Liver (tissue), 9 donors: Measurements from ENCODE around the gene RAVER1. TPM values are rescaled to one million over a fixed set of nuclear protein-coding genes. Genes with fewer than 3 reads are reported as not detected.
"Not testable (repeated sequence)": the region's sequence is repeated elsewhere in the genome, so short reads cannot be mapped to it uniquely, and the experiment has no call there.

Experiments used
- DNase-seq: peaks from one replicate; pipeline ENCODE4 v3.0.0-alpha.2; 2017; ENCODE audit warnings: low spot score
- H3K27ac ChIP-seq, 2 donors: one replicate each; pipeline ENCODE4 v1.7.0; 2013; ENCODE audit warnings: inconsistent platforms in 2 of 2, low read length in 2 of 2, control low read depth in 1 of 2, low read depth in 1 of 2, mild to moderate bottlenecking in 1 of 2
- H3K27me3 ChIP-seq, 4 donors: one replicate each; pipeline versions ENCODE4 v1.6.1 to v1.7.0; 2013; ENCODE audit warnings: low read length in 3 of 4, inconsistent platforms in 1 of 4, mild to moderate bottlenecking in 1 of 4, moderate library complexity in 1 of 4; ENCODE audit not compliant: control insufficient read depth in 4 of 4, insufficient read depth in 4 of 4
- H3K36me3 ChIP-seq, 4 donors: one replicate each; pipeline versions ENCODE4 v1.6.1 to v1.7.0; 2013; ENCODE audit warnings: low read length in 3 of 4, mild to moderate bottlenecking in 3 of 4, low read depth in 1 of 4, moderate library complexity in 1 of 4; ENCODE audit not compliant: control insufficient read depth in 4 of 4, insufficient read depth in 3 of 4
- H3K4me1 ChIP-seq, 4 donors: one replicate each; pipeline versions ENCODE4 v1.6.1 to v1.7.0; 2013; ENCODE audit warnings: low read length in 3 of 4, mild to moderate bottlenecking in 3 of 4, moderate library complexity in 1 of 4; ENCODE audit not compliant: control insufficient read depth in 4 of 4, insufficient read depth in 4 of 4
- H3K4me3 ChIP-seq, 3 donors: one replicate each; pipeline versions ENCODE4 v1.6.1 to v1.7.0; 2013; ENCODE audit warnings: low read length in 3 of 3, control low read depth in 1 of 3, low read depth in 1 of 3, mild to moderate bottlenecking in 1 of 3
- H3K9ac ChIP-seq, 2 donors: one replicate each; pipeline ENCODE4 v1.7.0; 2013; ENCODE audit warnings: low read length in 2 of 2, mild to moderate bottlenecking in 2 of 2, moderate library complexity in 2 of 2, control low read depth in 1 of 2, low read depth in 1 of 2
- H3K9me3 ChIP-seq, 4 donors: one replicate each; pipeline versions ENCODE4 v1.6.1 to v1.7.0; 2013; ENCODE audit warnings: low read length in 3 of 4; ENCODE audit not compliant: control insufficient read depth in 4 of 4
- CTCF ChIP-seq: fragments of 150-350 bp; IDR thresholded peaks from 2 replicates; pipeline ENCODE4 v1.5.1; 2017; ENCODE audit warnings: improper control_type of control experiment, low read depth, low read length; ENCODE audit not compliant: missing input control
- EGR1 ChIP-seq, 2 donors: IDR thresholded peaks; 2 replicates each; pipeline ENCODE4 v1.6.1; 2016 to 2018; ENCODE audit warnings: antibody characterized with exemption in 2 of 2, low read depth in 2 of 2
- FOXA2 ChIP-seq: IDR thresholded peaks from 2 replicates; pipeline ENCODE4 v1.6.1; 2016; ENCODE audit warnings: antibody characterized with exemption
- GABPA ChIP-seq, 2 donors: IDR thresholded peaks in 1 of 2; conservative IDR thresholded peaks in 1 of 2; 2 replicates each; pipeline ENCODE4 v1.6.1; 2016; ENCODE audit warnings: antibody characterized with exemption in 2 of 2, mild to moderate bottlenecking in 1 of 2, moderate library complexity in 1 of 2
- HNF4A ChIP-seq, 2 donors: conservative IDR thresholded peaks; 2 replicates each; pipeline ENCODE4 v1.6.1; 2016; ENCODE audit warnings: antibody characterized with exemption in 2 of 2, mild to moderate bottlenecking in 2 of 2
- HNF4G ChIP-seq: IDR thresholded peaks from 2 replicates; pipeline ENCODE4 v1.6.1; 2016; ENCODE audit warnings: antibody characterized with exemption
- JUND ChIP-seq, 2 donors: IDR thresholded peaks; 2 replicates each; pipeline ENCODE4 v1.6.1; 2016; ENCODE audit warnings: antibody characterized with exemption in 2 of 2
- MAX ChIP-seq: IDR thresholded peaks from 2 replicates; pipeline ENCODE4 v1.6.1; 2016; ENCODE audit warnings: antibody characterized with exemption
- RAD21 ChIP-seq, 2 donors: IDR thresholded peaks; 2 replicates each; pipeline ENCODE4 v1.6.1; 2016; ENCODE audit warnings: antibody characterized with exemption in 2 of 2, mild to moderate bottlenecking in 2 of 2
- REST ChIP-seq: IDR thresholded peaks from 2 replicates; pipeline ENCODE4 v1.6.1; 2016; ENCODE audit warnings: antibody characterized with exemption, mild to moderate bottlenecking
- RXRA ChIP-seq, 2 donors: IDR thresholded peaks; 2 replicates each; pipeline ENCODE4 v1.6.1; 2017 to 2018; ENCODE audit warnings: antibody characterized with exemption in 2 of 2, mild to moderate bottlenecking in 1 of 2
- TAF1 ChIP-seq: conservative IDR thresholded peaks from 2 replicates; pipeline ENCODE4 v1.6.1; 2016; ENCODE audit warnings: antibody characterized with exemption, mild to moderate bottlenecking
- YY1 ChIP-seq: IDR thresholded peaks from 2 replicates; pipeline ENCODE4 v1.6.1; 2016; ENCODE audit warnings: antibody characterized with exemption, mild to moderate bottlenecking
- ZBTB33 ChIP-seq: IDR thresholded peaks from 2 replicates; pipeline ENCODE4 v1.6.1; 2016; ENCODE audit warnings: antibody characterized with exemption
- WGBS: extraction: QIAGEN DNeasy Blood & Tissue Kit; methylation state at CpG from one replicate; pipeline ENCODE4 v1.1.7; 2013; 5-methylcytosine and 5-hydroxymethylcytosine counted together
- polyA plus RNA-seq, 2 donors: library from polyadenylated mRNA; stranded (reverse) in 1 of 2; unstranded in 1 of 2; fragments of 200-250 nt in 1 of 2; fragments of >200 nt in 1 of 2; fragmentation: Nextera tagmentation in 1 of 2; extraction: Ambion mirVana in 1 of 2; gene quantifications; one replicate each; pipeline versions ENCODE4 v1.2.1 to v1.2.3, GENCODE V29; 2013 to 2015
- total RNA-seq, 2 donors: library from RNA; depleted of rRNA; stranded (reverse); fragments of >200 nt; gene quantifications; one replicate each; pipeline ENCODE4 v1.2.3, GENCODE V29; 2014
- donor health status: healthy.
- donor health status: healthy.
- donor health status: healthy.
- donor health status: healthy.
- donor health status: healthy.

Gene RAVER1
- total and polyA plus RNA-seq, 4 donors, result 2.1 to 13.6 (median 6.2) TPM

GRCh38 chr19:10379880-10380312 is 46.6 kb upstream of the RAVER1 start:
- Histone ChIP-seq H3K4me1 (peaks cover 3 to 11% (median 8%) of the 10 kb centered on the region in 4 donors), H3K9me3 (no peaks in the 10 kb centered on the region), H3K4me3 (peak overlapping the region; percentile 75 to 86 (median 84)), H3K36me3 (peaks cover 0 to 8% (median 3%) of the 10 kb centered on the region in 4 donors), H3K27ac (peak overlapping the region; percentile 51 to 86), H3K9ac (peak overlapping the region; percentile 59 to 90), H3K27me3 (no peaks in the 10 kb centered on the region)
- TF ChIP-seq MAX (no peak), RAD21 (IDR thresholded peaks at IDR 0.05) (no peak), GABPA (IDR thresholded peaks at IDR 0.05 in 1 of 2, conservative IDR thresholded peaks at IDR 0.05 in 1 of 2) (no peak), TAF1 (no peak)
- 2% methylated on average over 10 of the region's 10 CpGs for WGBS
- no peak for DNase-seq

GRCh38 chr19:10378124-10378523 is 44.8 kb upstream of the RAVER1 start:
- H3K27ac ChIP-seq, result no peak overlapping the region
- 97% methylated on average over 8 of the region's 8 CpGs for WGBS
- DNase-seq, result no peak
- H3K4me3 ChIP-seq, result no peak overlapping the region
- H3K27me3 ChIP-seq, result no peaks in the 10 kb centered on the region
- H3K9me3 ChIP-seq, result no peaks in the 10 kb centered on the region
- peaks cover 3 to 11% (median 8%) of the 10 kb centered on the region in 4 donors for H3K4me1 ChIP-seq
- no peak overlapping the region for H3K9ac ChIP-seq
- no peak for TF ChIP-seq MAX
- no peak for TF ChIP-seq RXRA (IDR thresholded peaks at IDR 0.05)
- no peak for TF ChIP-seq FOXA2
- no peak for TF ChIP-seq YY1
- TF ChIP-seq EGR1 (IDR thresholded peaks at IDR 0.05; ENCODE audit: low read depth in 2 of 2), result no peak
- no peak for TF ChIP-seq CTCF
- TF ChIP-seq REST, result no peak
- no peak for TF ChIP-seq JUND (IDR thresholded peaks at IDR 0.05)
- no peak for TF ChIP-seq HNF4G
- no peak for TF ChIP-seq HNF4A (conservative IDR thresholded peaks at IDR 0.05)
- TF ChIP-seq RAD21 (IDR thresholded peaks at IDR 0.05), result no peak
- TF ChIP-seq ZBTB33, result no peak
- peaks cover 3 to 10% (median 3%) of the 10 kb centered on the region in 4 donors for H3K36me3 ChIP-seq

- Histone ChIP-seq H3K36me3 (peaks cover 3 to 10% (median 3%) of the 10 kb centered on the region in 4 donors), H3K4me1 (peaks cover 3 to 11% (median 8%) of the 10 kb centered on the region in 4 donors)
- DNase-seq, H3K27me3 ChIP-seq, H3K4me3 ChIP-seq, H3K9ac ChIP-seq, H3K9me3 ChIP-seq, H3K27ac ChIP-seq: not testable (repeated sequence)
- 93% methylated on average over 2 of the region's 2 CpGs for WGBS
Measured at GRCh38 chr19:10377140-10377640, 43.9 kb upstream of the RAVER1 start.
